ENCODE measurements around the gene MEPCE. TPM values are rescaled to one million over a fixed set of nuclear protein-coding genes. Genes with fewer than 3 reads are reported as not detected.

The MEPCE gene
- total RNA-seq, 1 donor from 2014 or later: 32.9 TPM

GRCh38 chr7:100433276-100433591 is 3.6 kb downstream of the MEPCE start:
- Histone ChIP-seq H3K4me1 (peaks cover 4 to 29% of the 10 kb centered on the region in 2 donors), H3K36me3 (peaks cover 11 to 26% of the 10 kb centered on the region in 2 donors), H3K9me3 (no peaks in the 10 kb centered on the region), H3K4me3 (no peak overlapping the region), H3K27me3 (no peaks in the 10 kb centered on the region), H3K27ac (peak overlapping the region in 1 of 2 donors; percentile 12)
- TF ChIP-seq CTCF (IDR thresholded peaks at IDR 0.05): no peak
- intact Hi-C loops (cut with DNase I): loop anchor here (10.0 kb wide), 1 partner anchor 812 kb away; the partner anchor contains the start of gene FIS1
- peak in 1 of 2 donors; percentile 62 for DNase-seq (ENCODE audit: low spot score in 2 of 2)

- no peak overlapping the region for H3K4me3 ChIP-seq
- intact Hi-C loops (cut with DNase I): loop anchor here (10.0 kb wide), 1 partner anchor 811 kb away; the partner anchor contains the start of gene FIS1
- no peaks in the 10 kb centered on the region for H3K9me3 ChIP-seq
- TF ChIP-seq CTCF (IDR thresholded peaks at IDR 0.05): no peak
- peaks cover 11 to 26% of the 10 kb centered on the region in 2 donors for H3K36me3 ChIP-seq
- peaks cover 4 to 29% of the 10 kb centered on the region in 2 donors for H3K4me1 ChIP-seq
- no peaks in the 10 kb centered on the region for H3K27me3 ChIP-seq
- DNase-seq (ENCODE audit: low spot score in 2 of 2): no peak
- H3K27ac ChIP-seq: peak overlapping the region in 1 of 2 donors; percentile 12
These were observed 4.1 kb downstream of the MEPCE start for GRCh38 chr7:100433592-100434296.

- DNase-seq (ENCODE audit: low spot score in 2 of 2): peak in 1 of 2 donors; percentile 59
- Histone ChIP-seq H3K27me3 (no peaks in the 10 kb centered on the region), H3K4me3 (peak overlapping the region; percentile 90), H3K36me3 (peaks cover 11 to 26% of the 10 kb centered on the region in 2 donors), H3K4me1 (peaks cover 4 to 29% of the 10 kb centered on the region in 2 donors), H3K27ac (peak overlapping the region in 1 of 2 donors; percentile 4), H3K9me3 (no peaks in the 10 kb centered on the region)
- no peak for TF ChIP-seq CTCF (IDR thresholded peaks at IDR 0.05)
- intact Hi-C loops (cut with DNase I): loop anchor here (5.0 to 10.0 kb wide), 2 partner anchors 178 to 810 kb away; partner anchors contain the start of genes FIS1 and MOSPD3
These were observed 4.9 kb downstream of the MEPCE start for GRCh38 chr7:100434297-100435144.

GRCh38 chr7:100435401-100436304 is 6.0 kb downstream of the MEPCE start:
- peak in 1 of 2 donors; percentile 68 for DNase-seq (ENCODE audit: low spot score in 2 of 2)
- intact Hi-C loops (cut with DNase I): loop anchor here (1.0 to 10.0 kb wide), 3 partner anchors 177 to 809 kb away; partner anchors contain the start of genes FIS1, GNB2 and MOSPD3
- Histone ChIP-seq H3K4me3 (peak overlapping the region; percentile 90), H3K9me3 (no peaks in the 10 kb centered on the region), H3K4me1 (peaks cover 4 to 27% of the 10 kb centered on the region in 2 donors), H3K36me3 (peaks cover 11 to 26% of the 10 kb centered on the region in 2 donors), H3K27me3 (no peaks in the 10 kb centered on the region), H3K27ac (peak overlapping the region; percentile 96 to 98)
- no peak for TF ChIP-seq CTCF (IDR thresholded peaks at IDR 0.05)

All from ascending aorta (tissue), 2 donors.